ENCODE measurements around the gene DLX5. TPM values are rescaled to one million over a fixed set of nuclear protein-coding genes. Genes with fewer than 3 reads are reported as not detected.
A peak's percentile ranks its signal among the peaks of the same experiment; 100 is the strongest.

DLX5 gene
- total RNA-seq, 1 donor from 2014 or later, result not detected

GRCh38 chr7:96992192-96993005 is 32.2 kb downstream of the DLX5 start:
- no peak for DNase-seq (ENCODE audit: low read depth)

DNA sequence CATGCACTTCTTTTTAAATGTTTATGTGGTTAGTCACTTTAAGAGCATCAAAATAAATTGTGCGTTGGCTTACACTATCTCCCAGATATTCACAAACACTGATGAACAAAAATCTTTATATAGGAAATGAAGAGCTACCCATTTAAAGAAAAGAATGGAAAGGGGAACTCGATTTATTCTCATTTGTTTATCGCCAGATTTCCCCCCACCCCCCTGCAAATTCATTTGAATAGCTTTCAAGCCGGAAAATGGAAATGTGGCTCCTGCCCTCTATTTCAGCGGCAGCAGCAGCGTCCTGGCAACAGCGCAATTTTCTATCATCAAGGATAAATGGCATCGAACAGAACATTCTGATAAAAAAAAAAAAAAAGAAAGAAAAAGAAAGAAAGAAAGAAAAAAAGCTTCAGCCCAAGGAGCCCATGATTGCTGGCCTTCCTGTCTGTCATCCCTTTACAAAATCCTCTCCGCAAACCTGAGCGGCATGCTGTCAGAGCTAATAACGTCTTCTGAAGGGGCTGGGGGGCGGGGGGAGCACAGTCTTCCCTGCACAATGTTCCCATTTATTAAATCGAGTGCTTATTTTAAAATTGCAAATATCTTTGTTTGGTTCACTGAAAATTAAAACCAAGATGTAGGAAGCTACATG is 33.0 kb downstream of the DLX5 start:
- DNase-seq (ENCODE audit: low read depth), result no peak

DNA sequence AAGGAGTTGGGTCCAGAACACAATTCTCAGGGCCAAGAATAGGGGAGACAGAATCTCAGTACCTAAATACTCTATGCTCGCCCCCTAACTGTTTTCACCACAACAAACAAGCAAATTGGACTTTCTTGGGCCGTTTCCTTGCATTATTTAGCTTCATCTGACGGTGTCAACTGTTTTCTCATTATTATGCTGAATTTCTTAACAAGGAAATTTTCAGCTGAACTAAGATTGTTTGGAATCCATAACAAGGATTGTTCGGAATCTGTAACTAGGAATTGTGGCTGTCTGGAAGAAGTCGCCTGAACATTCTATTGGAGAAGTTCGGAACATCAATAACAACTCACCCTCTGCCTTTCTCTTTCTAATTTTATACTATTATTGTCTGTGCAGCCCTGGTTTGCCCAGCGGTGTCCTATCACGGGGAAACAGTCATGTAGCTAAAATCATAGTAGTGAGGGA is 34.7 kb downstream of the DLX5 start:
- DNase-seq (ENCODE audit: low read depth), result no peak

DNA sequence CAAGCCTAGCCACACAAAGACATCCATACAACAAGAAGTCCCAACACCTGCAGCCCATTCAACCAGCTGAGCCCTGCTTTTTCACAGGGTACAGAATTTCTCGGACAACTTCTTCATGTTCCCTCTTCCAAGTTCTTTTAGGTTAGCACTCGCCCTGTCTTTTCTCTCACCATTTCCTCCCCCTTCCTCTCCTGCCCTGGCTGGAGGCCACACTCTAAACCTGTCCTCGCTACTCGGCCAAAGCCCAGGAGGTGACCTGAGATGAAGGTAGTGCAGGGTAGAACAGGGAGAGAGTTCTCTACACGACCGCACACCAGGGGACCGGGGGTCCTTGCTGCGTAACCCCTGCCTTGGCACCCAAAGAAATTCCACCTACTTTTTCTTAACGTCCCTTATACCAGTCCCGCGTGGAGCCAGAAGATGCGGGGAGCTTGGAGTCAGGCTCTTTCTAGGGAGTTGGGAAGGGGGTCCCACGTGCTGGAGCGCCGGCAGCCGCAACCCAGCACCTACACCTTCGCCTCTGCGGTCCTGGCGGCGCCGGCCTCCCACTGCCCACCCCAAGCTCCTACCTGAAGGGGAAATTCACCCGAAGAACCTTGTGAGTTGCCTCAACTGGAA is 35.3 kb downstream of the DLX5 start:
- no peak for DNase-seq (ENCODE audit: low read depth)

- DNase-seq (ENCODE audit: low read depth), result no peak
These were observed 36.9 kb downstream of the DLX5 start for GRCh38 chr7:96987719-96988118.

- no peak for DNase-seq (ENCODE audit: low read depth)
These were observed 37.7 kb downstream of the DLX5 start for GRCh38 chr7:96986901-96987300.

GRCh38 chr7:96985992-96986391 is 38.6 kb downstream of the DLX5 start:
- no peak for DNase-seq (ENCODE audit: low read depth)

- DNase-seq (ENCODE audit: low read depth), result no peak
These were observed 42.0 kb downstream of the DLX5 start for GRCh38 chr7:96982586-96982985.

DNA sequence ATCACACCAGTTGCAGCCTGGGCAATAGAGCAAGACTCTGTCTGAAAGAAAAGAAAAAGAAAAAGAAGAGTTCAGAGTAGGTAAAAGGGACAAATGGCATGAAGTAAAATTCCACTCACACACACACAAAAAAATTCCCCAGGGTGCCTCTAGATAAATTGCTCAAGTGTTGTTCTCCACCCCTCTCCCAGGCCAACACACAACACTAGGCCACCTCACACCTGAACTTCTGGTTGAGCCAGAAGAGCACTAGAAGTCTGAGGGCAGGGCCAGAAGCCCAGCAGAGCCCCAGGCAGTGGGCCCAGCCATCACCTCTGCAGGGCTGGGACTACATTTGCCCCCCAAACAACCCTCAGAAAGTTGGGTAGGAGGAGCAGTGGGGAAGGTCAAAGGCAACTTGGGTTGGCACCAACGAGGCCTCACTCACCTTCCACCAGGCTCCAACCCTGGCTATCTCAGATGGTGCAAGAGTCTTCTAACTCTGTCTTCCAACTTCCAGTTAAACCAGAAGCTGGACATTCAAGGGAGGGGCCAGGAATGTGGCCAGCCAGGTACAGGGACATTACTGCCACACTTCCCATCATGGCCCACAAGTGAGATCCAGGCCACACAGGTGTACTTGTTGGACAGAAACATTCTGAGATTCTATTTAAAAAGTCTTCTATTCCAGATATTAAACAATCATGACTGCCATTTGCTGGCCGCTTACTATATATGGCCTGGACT is 44.9 kb downstream of the DLX5 start:
- DNase-seq (ENCODE audit: low read depth), result no peak

GRCh38 chr7:96977445-96977844 is 47.2 kb downstream of the DLX5 start:
- DNase-seq (ENCODE audit: low read depth), result no peak

DNA sequence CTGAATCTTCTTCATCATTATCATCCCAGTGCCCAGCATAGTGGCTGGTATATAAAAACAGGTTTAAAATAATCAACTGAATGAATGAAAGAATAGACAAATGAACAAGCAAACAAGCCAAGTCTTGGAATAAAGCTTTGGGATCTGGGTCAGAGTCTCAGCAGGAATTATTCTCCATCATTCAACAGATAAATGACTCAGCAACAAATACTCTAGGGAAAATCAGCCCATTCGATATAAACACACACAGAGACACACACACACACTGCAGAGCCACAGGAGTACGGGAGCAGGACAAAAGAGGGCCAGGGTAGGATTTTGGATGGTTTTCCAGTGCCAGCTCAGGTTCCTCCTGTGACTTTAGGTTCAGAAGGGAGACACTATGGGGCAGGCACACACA is 48.5 kb downstream of the DLX5 start:
- DNase-seq (ENCODE audit: low read depth), result no peak

GRCh38 chr7:96973986-96974385 is 50.6 kb downstream of the DLX5 start:
- peak; percentile 37 for DNase-seq (ENCODE audit: low read depth)

DNA sequence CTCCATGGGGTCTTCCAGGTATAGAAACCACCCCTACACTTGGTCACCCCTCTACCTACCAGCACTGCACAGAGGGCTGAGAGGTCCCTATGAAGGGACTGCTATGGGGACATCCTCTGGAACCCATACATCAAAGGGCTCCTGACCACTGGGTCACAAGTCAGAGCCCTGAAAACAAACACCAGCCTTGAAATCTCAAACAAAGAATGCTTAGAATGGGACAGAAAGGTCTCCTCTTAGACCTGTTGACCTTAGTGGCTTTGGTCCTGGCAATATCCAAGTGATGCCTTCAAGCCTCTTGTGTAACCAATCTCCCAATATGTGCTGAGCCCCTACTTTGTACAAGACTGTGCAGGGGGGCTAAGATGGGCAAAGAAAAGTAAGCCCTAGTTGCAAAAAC is 53.9 kb downstream of the DLX5 start:
- DNase-seq (ENCODE audit: low read depth), result no peak

Other genes starting within 250 kb of the DLX5 start
- 0.27 TPM in 1 of 2 replicates, not detected in the other for gene DLX6, start 19.3 kb downstream of the DLX5 start, total RNA-seq
- gene SDHAF3, start 92.9 kb upstream of the DLX5 start, total RNA-seq, result 18.0 and 26.7 TPM in 2 replicates

Data from myocyte (in vitro differentiated cells).